Ectodermal cell (in vitro differentiated cells): ENCODE data around the gene PRLHR. TPM values are rescaled to one million over a fixed set of nuclear protein-coding genes. Genes with fewer than 3 reads are reported as not detected.

Experiments
- H3K27ac ChIP-seq: 2 replicates; pipeline ENCODE4 v1.7.0; 2013; ENCODE audit warnings: mild to moderate bottlenecking, low read depth, low read length; ENCODE audit not compliant: insufficient read depth, poor library complexity, severe bottlenecking
- H3K27me3 ChIP-seq: 2 replicates; pipeline ENCODE4 v1.7.0; 2013; ENCODE audit warnings: mild to moderate bottlenecking, low read length; ENCODE audit not compliant: insufficient read depth, control insufficient read depth, poor library complexity, severe bottlenecking
- H3K36me3 ChIP-seq: one replicate; pipeline ENCODE4 v1.7.0; 2013; ENCODE audit warnings: low read length; ENCODE audit not compliant: control insufficient read depth, insufficient read depth
- H3K4me1 ChIP-seq: one replicate; pipeline ENCODE4 v1.7.0; 2013; ENCODE audit warnings: low read length; ENCODE audit not compliant: control insufficient read depth, insufficient read depth
- H3K4me3 ChIP-seq: 2 replicates; pipeline ENCODE4 v1.7.0; 2013; ENCODE audit warnings: low read depth, low read length, control low read depth; ENCODE audit not compliant: insufficient read depth
- H3K9me3 ChIP-seq: 2 replicates; pipeline ENCODE4 v1.7.0; 2013; ENCODE audit warnings: mild to moderate bottlenecking, low read length, moderate library complexity; ENCODE audit not compliant: control insufficient read depth
- WGBS, 2 experiments: methylation state at CpG; one replicate each; pipeline ENCODE4 v1.1.7; 2013; ENCODE audit warnings: missing lambda C conversion rate in 2 of 2; 5-methylcytosine and 5-hydroxymethylcytosine counted together
- polyA plus RNA-seq, 4 experiments: library from polyadenylated mRNA; stranded (reverse); fragments of 50-300 nt; gene quantifications; one replicate each; pipeline ENCODE4 v1.2.3, GENCODE V29; 2013

The PRLHR gene
- not detected for polyA plus RNA-seq (2013, experiment 1 of 4)
- not detected for polyA plus RNA-seq (2013, experiment 2 of 4)
- polyA plus RNA-seq (2013, experiment 3 of 4), result not detected
- not detected for polyA plus RNA-seq (2013, experiment 4 of 4)

DNA sequence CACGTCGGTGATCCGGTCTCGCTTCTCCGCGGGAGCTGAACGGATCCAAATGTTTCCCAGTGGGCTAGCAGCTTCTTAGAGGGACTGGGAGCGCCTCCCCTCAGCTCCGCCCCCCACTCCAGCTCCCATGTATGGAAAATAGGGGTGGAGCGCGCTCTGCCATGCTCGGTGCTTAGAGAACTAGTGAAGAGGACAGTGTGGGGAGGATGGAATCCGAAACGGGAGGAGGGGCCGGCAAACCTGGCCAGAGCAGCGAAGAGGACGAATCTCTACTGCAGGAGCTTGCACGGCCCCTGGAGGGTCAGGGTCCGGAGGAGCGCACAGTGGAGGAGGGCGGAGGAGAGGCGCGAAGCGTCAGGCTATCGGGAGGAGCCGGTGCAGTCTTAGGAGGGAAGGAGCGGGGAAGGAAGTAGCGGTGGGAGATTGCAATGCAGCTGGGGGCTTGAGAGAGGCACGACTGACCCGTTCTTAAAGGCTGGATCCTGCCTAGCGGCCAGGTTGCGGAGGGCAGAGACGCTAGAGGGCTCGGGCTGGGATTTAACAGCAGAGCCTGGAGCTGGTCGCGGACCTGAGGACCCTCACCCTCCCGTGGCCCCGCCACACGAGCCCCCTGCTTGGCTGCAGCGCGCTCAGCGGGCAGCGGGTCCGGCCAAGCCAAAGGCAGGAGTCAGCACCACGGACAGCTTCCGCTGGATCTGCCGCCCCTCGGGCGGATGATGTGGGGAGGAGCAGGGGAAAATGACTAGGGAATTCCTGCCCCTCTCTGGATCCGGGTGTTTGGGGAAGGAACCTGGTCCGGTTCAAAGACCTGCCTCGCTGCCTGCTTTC is at the start of gene PRLHR:
Gene PRLHR, minus strand, starts transcription at position 51 of the 828 bp plus-strand sequence. CDS start 404 bp downstream, outside the sequence.
- H3K4me1 ChIP-seq, result peaks cover 19% of the 10 kb centered on the region
- no peaks in the 10 kb centered on the region for H3K9me3 ChIP-seq
- no peak within 1 kb of the TSS for H3K27ac ChIP-seq
- peak within 1 kb of the TSS; percentile 26 for H3K4me3 ChIP-seq
- 2% methylated on average over 52 of the region's 52 CpGs for WGBS, 2 experiments
- H3K36me3 ChIP-seq, result no peaks in the 10 kb centered on the region
- H3K27me3 ChIP-seq, result peaks cover 45% of the 10 kb centered on the region

DNA sequence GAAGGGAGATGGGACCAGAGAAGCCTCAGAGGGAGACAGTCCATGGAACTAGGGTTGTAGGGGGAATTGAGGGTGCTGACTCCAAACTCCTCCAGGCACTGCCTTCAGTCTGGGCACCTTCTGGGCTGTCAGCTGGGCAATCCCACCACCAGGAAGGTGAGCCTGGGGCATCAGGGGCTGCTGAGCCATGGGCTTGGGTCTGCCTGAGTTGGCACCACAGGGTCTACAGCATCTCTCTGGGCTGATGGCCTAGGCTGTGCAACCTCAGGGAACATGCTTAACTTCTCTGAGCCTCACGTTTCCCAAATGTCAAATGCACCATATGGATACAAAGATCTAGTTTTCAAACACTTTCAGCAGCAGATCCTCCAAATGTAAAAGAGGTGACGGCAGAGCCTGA is 46.8 kb upstream of the PRLHR start:
- Histone ChIP-seq H3K4me3 (no peak overlapping the region), H3K4me1 (no peaks in the 10 kb centered on the region), H3K27me3 (no peaks in the 10 kb centered on the region), H3K27ac (no peak overlapping the region), H3K9me3 (no peaks in the 10 kb centered on the region), H3K36me3 (no peaks in the 10 kb centered on the region)
- WGBS, 2 experiments, result 91 to 92% methylated on average over 2 of the region's 2 CpGs

DNA sequence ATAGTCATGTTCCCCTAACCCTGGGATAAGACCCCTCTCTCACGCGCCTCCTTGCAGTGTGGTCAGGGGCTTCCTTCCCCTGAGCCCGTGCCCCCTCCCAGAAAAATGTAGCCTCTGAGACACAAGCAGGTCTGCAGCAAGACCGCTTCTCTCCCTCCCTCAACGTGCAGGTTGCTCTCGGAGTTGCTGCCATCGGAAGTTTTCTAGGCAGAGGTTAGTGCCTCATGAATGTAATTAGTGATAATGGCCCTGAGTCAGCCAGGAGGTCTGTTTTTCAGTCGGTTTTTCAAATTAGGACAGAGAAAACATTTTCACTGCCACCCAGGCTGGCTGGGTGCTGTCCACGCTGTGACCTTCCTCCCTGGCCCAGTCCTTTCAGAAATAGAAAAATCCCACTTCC is 43.2 kb upstream of the PRLHR start:
- WGBS, 2 experiments, result 85 to 91% methylated on average over 9 of the region's 9 CpGs

DNA sequence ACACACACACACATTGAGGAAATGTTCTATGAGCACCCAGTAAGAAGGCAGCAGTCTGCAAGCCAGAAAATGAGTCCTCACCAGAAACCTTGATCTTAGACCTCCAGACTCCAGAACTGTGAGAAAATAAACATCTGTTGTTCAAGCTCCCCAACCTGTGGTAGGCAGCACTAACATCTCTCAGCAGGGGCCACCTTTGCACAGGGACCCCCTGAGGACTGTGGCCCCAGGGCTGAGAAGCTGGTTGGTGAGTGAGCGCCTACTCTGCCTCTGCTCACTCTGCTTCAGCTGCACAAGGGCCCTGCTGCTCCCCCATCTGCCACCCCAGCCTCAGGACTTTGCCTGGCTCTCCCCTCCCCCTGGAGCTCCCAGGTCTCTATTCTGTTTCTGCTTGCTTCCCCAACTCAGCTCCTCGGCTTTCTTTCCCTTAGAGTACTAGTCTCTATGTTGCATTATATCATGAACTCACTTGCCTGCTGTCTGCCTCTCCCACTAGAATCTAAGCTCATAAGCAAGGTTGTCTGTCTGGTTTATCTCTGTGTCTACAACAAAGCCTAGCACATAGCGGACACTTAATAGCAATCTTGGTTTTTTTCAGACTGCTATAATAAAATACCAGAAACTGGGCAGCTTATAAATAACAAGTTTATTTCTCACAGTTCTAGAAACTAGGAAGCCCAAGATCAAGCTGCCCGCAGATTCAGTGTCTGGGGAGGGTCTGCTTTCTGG is 40.4 kb upstream of the PRLHR start:
- Histone ChIP-seq H3K27me3 (no peaks in the 10 kb centered on the region), H3K27ac (no peak overlapping the region), H3K4me3 (no peak overlapping the region), H3K4me1 (peaks cover 4% of the 10 kb centered on the region), H3K9me3 (no peaks in the 10 kb centered on the region), H3K36me3 (no peaks in the 10 kb centered on the region)
- WGBS, 2 experiments, result 79 to 85% methylated on average over 4 of the region's 4 CpGs

More for the DNA sequence above, 43.2 kb upstream of the PRLHR start:
- no peaks in the 10 kb centered on the region for H3K9me3 ChIP-seq
- H3K4me1 ChIP-seq, result peaks cover 4% of the 10 kb centered on the region
- no peaks in the 10 kb centered on the region for H3K27me3 ChIP-seq
- no peak overlapping the region for H3K27ac ChIP-seq
- no peak overlapping the region for H3K4me3 ChIP-seq
- no peaks in the 10 kb centered on the region for H3K36me3 ChIP-seq

DNA sequence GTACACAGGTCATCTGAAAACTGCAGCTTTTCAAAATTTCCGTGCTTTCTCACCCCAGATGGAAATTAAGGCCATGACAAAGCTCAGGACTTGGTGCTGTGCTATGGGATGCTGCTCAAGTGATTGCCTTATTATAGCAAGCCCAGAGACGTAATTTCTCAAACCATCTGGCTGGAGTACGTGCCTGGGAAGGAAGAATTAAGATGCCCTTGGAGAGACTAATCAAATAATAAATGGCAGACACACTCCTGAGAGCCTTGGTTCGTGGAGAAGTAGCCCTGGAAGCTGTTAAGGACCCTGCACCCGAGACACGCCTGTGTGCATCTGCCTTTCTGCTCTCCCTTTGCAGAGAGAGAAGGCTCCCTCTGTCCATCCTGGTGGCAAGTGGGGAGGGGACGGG is 38.3 kb upstream of the PRLHR start:
- WGBS, 2 experiments, result 88 to 90% methylated on average over 7 of the region's 7 CpGs
- no peaks in the 10 kb centered on the region for H3K36me3 ChIP-seq
- H3K27me3 ChIP-seq, result no peaks in the 10 kb centered on the region
- H3K9me3 ChIP-seq, result no peaks in the 10 kb centered on the region
- H3K27ac ChIP-seq, result no peak overlapping the region
- H3K4me1 ChIP-seq, result peaks cover 4% of the 10 kb centered on the region
- no peak overlapping the region for H3K4me3 ChIP-seq

DNA sequence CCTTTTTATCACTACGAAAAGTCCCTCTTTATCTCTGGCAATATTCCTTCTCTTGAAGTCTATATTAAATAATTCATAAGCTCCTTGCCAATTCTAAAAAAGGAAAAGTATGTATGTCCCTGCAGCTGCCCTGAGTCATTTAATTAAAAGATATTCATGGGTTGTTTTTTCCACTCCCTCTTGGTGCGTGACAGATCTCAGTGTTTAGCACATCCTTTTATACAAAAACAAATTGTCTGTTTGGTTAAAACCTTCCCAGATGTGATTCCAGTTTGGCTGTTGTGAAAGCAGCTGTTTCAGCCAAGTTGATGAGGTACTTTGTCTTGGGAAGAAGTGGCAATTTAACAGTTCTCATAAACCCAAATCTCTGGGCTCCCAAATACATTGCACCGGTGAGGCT is 33.8 kb upstream of the PRLHR start:
- Histone ChIP-seq H3K27ac (no peak overlapping the region), H3K36me3 (no peaks in the 10 kb centered on the region), H3K27me3 (no peaks in the 10 kb centered on the region), H3K4me1 (peaks cover 5% of the 10 kb centered on the region), H3K4me3 (no peak overlapping the region), H3K9me3 (no peaks in the 10 kb centered on the region)
- 86 to 95% methylated on average over 2 to 3 of the region's 3 CpGs for WGBS, 2 experiments

DNA sequence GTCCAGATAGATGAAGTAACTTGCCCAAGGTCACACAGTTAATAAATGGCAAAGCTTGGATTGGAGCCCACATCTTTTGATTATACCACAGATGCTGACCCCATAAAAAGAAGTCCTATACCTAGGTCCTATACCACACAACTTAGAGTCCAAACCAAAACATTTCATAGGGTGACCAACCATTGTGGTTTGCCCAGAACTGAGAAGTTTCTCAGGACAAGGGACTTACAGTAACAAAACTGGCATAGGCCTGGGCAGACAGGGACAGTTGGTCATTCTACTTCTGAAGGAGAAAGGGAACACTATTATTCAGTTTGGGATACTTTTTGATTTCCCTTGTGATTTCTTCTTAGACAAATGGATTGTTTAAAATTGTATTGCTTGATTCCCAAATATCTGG is 32.9 kb upstream of the PRLHR start:
- Histone ChIP-seq H3K27me3 (no peaks in the 10 kb centered on the region), H3K36me3 (no peaks in the 10 kb centered on the region), H3K9me3 (no peaks in the 10 kb centered on the region), H3K4me1 (peaks cover 5% of the 10 kb centered on the region), H3K4me3 (no peak overlapping the region), H3K27ac (no peak overlapping the region)

DNA sequence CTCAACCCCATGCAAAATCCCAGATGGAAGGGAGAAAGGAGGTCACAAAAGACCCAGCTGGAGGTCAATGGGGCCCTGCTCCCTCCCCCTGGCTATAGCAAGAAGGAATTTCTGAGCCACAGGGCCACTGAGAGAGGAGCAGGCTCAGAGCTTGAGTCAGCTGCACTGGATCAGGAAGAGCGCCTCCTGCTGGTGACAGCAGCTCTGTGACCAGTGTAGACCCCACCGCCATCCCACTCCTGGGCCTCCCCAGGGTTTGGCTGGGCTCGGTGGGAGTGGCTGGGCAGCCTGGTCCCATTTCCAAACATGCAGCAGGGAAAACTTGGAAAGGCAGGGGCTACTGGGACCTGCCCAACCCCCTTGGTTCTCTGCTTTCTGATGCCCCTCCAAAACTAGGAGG is 31.5 kb upstream of the PRLHR start:
- H3K27ac ChIP-seq, result no peak overlapping the region
- H3K4me3 ChIP-seq, result no peak overlapping the region
- 85 to 86% methylated on average over 3 of the region's 3 CpGs for WGBS, 2 experiments
- H3K27me3 ChIP-seq, result no peaks in the 10 kb centered on the region
- peaks cover 5% of the 10 kb centered on the region for H3K4me1 ChIP-seq
- H3K36me3 ChIP-seq, result no peaks in the 10 kb centered on the region
- H3K9me3 ChIP-seq, result no peaks in the 10 kb centered on the region

DNA sequence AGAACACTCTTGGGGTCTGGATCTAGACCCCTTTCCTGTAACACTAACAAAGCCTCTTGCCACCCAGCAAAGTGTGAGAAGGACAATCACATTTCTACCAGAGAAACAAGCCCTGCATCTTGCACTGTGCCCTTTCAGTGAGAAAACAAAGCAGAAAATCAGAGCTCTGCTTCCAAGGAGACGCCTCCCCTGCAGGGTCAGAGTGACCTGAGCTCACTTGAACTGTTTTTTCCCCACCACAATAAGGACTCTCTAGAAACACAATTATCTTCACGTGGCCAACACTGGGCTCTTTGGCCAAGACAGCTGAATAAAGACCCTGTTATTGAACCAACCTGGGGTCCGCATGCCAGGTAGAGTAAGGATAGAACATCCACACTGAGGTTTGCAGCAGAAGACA is 30.1 kb upstream of the PRLHR start:
- H3K9me3 ChIP-seq, result no peaks in the 10 kb centered on the region
- no peaks in the 10 kb centered on the region for H3K36me3 ChIP-seq
- WGBS, 2 experiments, result 70 to 73% methylated on average over 3 of the region's 3 CpGs

DNA sequence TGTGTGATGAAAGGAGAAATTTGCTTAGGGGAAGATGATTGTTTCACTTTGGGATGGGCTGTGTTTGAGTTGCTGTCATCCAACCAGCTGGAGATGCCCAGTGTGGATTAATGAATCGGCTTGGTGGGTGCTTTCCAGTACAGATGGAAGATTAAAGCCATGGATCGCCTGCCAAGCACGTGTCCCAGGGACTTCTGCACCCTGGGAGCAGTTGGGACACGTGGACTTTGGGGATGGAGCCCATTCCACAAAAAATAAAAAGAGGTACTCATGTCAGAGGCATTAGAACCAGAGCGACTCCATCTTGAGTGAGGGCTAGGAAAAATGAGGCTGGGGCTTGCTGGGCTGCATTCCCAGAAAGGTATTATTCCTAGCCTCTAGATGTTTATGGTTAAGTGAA is 29.3 kb upstream of the PRLHR start:
- no peaks in the 10 kb centered on the region for H3K9me3 ChIP-seq
- no peak overlapping the region for H3K4me3 ChIP-seq
- 88 to 91% methylated on average over 5 of the region's 5 CpGs for WGBS, 2 experiments

More for the DNA sequence above, 30.1 kb upstream of the PRLHR start:
- Histone ChIP-seq H3K27ac (no peak overlapping the region), H3K27me3 (no peaks in the 10 kb centered on the region), H3K4me3 (no peak overlapping the region), H3K4me1 (peaks cover 5% of the 10 kb centered on the region)

More for the DNA sequence above, 29.3 kb upstream of the PRLHR start:
- Histone ChIP-seq H3K27me3 (no peaks in the 10 kb centered on the region), H3K36me3 (no peaks in the 10 kb centered on the region), H3K27ac (no peak overlapping the region), H3K4me1 (peaks cover 5% of the 10 kb centered on the region)
